ENCODE data around the gene RYR3. TPM values are rescaled to one million over a fixed set of nuclear protein-coding genes. Genes with fewer than 3 reads are reported as not detected.

The RYR3 gene
- total RNA-seq, 1 donor from 2014 or later, result 0.07 TPM

DNA sequence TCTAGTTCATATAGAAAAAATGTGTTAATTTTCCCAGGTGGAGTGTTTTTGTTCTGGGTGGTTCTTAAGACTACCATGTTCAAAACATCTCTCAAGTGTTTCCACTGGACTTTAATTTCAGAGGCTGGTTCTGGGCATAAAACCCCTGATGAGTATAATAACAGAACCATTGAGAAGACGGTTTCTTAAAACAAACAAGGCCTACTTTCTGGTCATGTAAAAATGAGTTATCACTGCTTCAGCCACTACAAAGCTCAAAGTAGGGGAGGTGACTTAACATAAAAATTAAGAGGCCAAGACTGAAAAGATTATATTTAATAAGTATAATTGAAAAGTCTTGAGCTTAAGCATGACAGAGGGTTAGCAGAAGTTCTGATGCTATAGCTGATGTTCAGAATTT is 33.8 kb downstream of the RYR3 start:
- Mint-ChIP-seq H3K4me1 (ENCODE audit: low read depth) (no peaks in the 10 kb centered on the region), H3K4me3 (ENCODE audit: unreplicated experiment) (no peak overlapping the region), H3K9me3 (ENCODE audit: low read depth) (peaks cover 4% of the 10 kb centered on the region), H3K27me3 (ENCODE audit: low read depth) (peaks cover 20% of the 10 kb centered on the region), H3K36me3 (ENCODE audit: low read depth) (no peaks in the 10 kb centered on the region), H3K27ac (ENCODE audit: unreplicated experiment) (no peak overlapping the region)
- TF ChIP-seq, protein P1, sequence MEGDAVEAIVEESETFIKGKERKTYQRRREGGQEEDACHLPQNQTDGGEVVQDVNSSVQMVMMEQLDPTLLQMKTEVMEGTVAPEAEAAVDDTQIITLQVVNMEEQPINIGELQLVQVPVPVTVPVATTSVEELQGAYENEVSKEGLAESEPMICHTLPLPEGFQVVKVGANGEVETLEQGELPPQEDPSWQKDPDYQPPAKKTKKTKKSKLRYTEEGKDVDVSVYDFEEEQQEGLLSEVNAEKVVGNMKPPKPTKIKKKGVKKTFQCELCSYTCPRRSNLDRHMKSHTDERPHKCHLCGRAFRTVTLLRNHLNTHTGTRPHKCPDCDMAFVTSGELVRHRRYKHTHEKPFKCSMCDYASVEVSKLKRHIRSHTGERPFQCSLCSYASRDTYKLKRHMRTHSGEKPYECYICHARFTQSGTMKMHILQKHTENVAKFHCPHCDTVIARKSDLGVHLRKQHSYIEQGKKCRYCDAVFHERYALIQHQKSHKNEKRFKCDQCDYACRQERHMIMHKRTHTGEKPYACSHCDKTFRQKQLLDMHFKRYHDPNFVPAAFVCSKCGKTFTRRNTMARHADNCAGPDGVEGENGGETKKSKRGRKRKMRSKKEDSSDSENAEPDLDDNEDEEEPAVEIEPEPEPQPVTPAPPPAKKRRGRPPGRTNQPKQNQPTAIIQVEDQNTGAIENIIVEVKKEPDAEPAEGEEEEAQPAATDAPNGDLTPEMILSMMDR (IDR thresholded peaks at IDR 0.05), result no peak
- DNase-seq (ENCODE audit: low spot score), result no peak

DNA sequence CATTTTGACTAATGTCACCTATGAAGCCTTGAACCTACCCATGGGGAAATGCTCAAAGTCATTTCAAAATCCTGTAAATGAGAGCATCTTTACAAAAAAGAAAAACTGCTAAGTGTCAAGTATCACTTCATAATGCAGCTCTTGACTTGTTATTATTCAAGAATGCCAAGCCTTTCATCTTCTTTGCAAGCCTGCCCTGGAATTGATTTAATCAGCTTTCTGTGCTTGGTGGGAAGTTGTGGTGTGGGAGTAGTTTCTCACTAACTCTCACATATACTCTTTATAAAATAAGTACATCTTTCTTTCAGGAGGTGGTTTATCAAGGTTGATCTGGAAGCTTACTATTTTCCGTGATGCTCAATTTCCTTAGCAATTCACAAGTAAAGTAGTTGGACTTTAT is 43.6 kb downstream of the RYR3 start:
- Mint-ChIP-seq H3K36me3 (ENCODE audit: low read depth) (no peaks in the 10 kb centered on the region), H3K9me3 (ENCODE audit: low read depth) (no peaks in the 10 kb centered on the region), H3K4me1 (ENCODE audit: low read depth) (no peaks in the 10 kb centered on the region), H3K27me3 (ENCODE audit: low read depth) (peaks cover 23% of the 10 kb centered on the region), H3K4me3 (ENCODE audit: unreplicated experiment) (no peak overlapping the region), H3K27ac (ENCODE audit: unreplicated experiment) (no peak overlapping the region)
- TF ChIP-seq, protein P1 (IDR thresholded peaks at IDR 0.05), result no peak
- no peak for DNase-seq (ENCODE audit: low spot score)

DNA sequence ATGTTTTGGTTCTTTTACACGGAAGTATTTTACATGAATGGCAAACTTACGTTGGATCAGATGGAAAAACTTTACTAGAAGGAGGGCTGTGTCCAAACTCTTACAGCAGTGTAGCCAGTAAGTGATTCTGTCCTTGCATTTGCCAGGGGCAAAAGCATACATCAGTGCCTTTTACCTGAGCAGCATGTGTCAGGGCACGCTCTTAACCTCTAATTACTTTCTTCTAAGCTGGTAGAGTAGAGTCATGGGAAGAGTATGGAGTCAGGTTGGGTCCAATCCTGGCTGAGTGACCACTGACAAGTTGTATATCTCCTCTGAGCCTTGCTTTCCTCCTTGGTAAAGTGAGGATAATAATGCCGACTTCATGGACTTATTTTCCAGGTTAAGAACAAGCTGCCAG is 47.1 kb downstream of the RYR3 start:
- H3K27ac Mint-ChIP-seq (ENCODE audit: unreplicated experiment), result no peak overlapping the region
- H3K36me3 Mint-ChIP-seq (ENCODE audit: low read depth), result no peaks in the 10 kb centered on the region
- TF ChIP-seq, protein P1 (IDR thresholded peaks at IDR 0.05), result no peak
- H3K4me1 Mint-ChIP-seq (ENCODE audit: low read depth), result no peaks in the 10 kb centered on the region
- no peak overlapping the region for H3K4me3 Mint-ChIP-seq (ENCODE audit: unreplicated experiment)
- no peak for DNase-seq (ENCODE audit: low spot score)
- H3K9me3 Mint-ChIP-seq (ENCODE audit: low read depth), result no peaks in the 10 kb centered on the region
- H3K27me3 Mint-ChIP-seq (ENCODE audit: low read depth), result peaks cover 21% of the 10 kb centered on the region

DNA sequence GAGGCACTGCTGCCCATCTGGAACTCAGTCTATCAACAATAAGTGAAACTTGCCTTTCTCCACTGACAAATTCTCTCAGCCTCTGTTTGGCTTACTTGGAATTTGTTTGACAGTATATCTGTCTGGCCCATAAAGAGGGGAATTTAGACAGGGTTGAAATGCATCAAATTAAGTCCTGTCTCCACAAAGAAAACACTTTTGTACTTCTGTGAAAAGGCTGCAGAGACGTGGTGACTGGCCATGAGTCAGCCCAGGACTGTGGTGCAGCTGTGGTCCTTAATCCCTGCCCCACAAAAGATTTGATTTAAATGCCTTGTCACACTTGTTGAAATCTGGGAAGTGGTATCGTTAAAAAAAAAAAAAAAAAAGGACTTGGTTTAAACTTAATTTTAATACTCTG is 47.5 kb downstream of the RYR3 start:
- DNase-seq (ENCODE audit: low spot score), result no peak
- Mint-ChIP-seq H3K27ac (ENCODE audit: unreplicated experiment) (no peak overlapping the region), H3K4me3 (ENCODE audit: unreplicated experiment) (no peak overlapping the region), H3K9me3 (ENCODE audit: low read depth) (no peaks in the 10 kb centered on the region), H3K4me1 (ENCODE audit: low read depth) (no peaks in the 10 kb centered on the region), H3K36me3 (ENCODE audit: low read depth) (no peaks in the 10 kb centered on the region), H3K27me3 (ENCODE audit: low read depth) (peaks cover 17% of the 10 kb centered on the region)
- TF ChIP-seq, protein P1 (IDR thresholded peaks at IDR 0.05), result no peak

DNA sequence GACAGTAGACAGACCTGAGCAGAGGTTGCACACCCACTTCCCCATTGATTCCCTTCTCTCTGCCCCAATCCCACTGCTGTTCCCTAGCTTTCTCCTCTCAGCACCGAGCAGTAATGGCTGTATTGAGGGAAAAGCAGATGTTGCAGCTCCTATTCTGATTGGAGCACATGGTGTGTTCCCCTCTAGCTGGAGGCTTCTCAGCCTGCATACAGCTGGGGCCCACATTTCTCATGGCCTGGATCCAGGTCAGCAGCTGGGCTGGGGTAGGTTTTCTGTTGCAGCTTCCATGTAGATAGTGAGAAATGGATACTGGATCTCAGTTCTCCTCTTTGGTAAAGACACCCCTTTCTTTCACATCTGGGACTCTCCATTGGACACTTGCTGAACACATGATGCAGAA is 50.1 kb downstream of the RYR3 start:
- Mint-ChIP-seq H3K27me3 (ENCODE audit: low read depth) (peaks cover 29% of the 10 kb centered on the region), H3K9me3 (ENCODE audit: low read depth) (no peaks in the 10 kb centered on the region), H3K27ac (ENCODE audit: unreplicated experiment) (no peak overlapping the region), H3K36me3 (ENCODE audit: low read depth) (no peaks in the 10 kb centered on the region), H3K4me1 (ENCODE audit: low read depth) (no peaks in the 10 kb centered on the region), H3K4me3 (ENCODE audit: unreplicated experiment) (no peak overlapping the region)
- TF ChIP-seq, protein P1 (IDR thresholded peaks at IDR 0.05), result no peak
- no peak for DNase-seq (ENCODE audit: low spot score)

All from chondrocyte (in vitro differentiated cells).